HepG2 (cell line): ENCODE results near the gene COASY. TPM values are rescaled to one million over a fixed set of nuclear protein-coding genes. Genes with fewer than 3 reads are reported as not detected.

ENCODE experiments used
- ATAC-seq: fragments of 200-7000 bp; cut with Tn5 transposase; 3 replicates; pipeline ENCODE4 v1.9.1; 2020; ENCODE audit warnings: mild to moderate bottlenecking, moderate library complexity
- BruUV-seq: library from RNA; stranded (reverse); fragments of 400-500 nt; replicated peaks from 2 replicates; lab custom pipeline; 2021; lab: Mats Ljungman, UMichigan
- CTCF ChIA-PET: fragments of 300-600 bp; formaldehyde crosslinking; extraction: SDS; loops from one replicate; lab custom pipeline; 2021; ENCODE audit warnings: low total read pairs, inconsistent platforms, low intra/inter-chr PET ratio; lab: Yijun Ruan, JAX
- POLR2A ChIA-PET: fragments of 350-600 bp; sonication (Branson Sonifier 250); formaldehyde crosslinking; loops from one replicate; lab custom pipeline; 2020; ENCODE audit warnings: antibody characterized with exemption, inconsistent platforms; lab: Yijun Ruan, JAX
- DNase-seq: peaks from one replicate; pipeline ENCODE4 v3.0.0-alpha.2; 2015; ENCODE audit warnings: low spot score
- FAIRE-seq: peaks from 3 replicates; lab custom pipeline; 2011; peaks lifted over from hg19 to GRCh38; lab: Jason Lieb, UNC
- H2AFZ ChIP-seq: one replicate; pipeline ENCODE4 v1.6.1; 2011; ENCODE audit warnings: low read length, inconsistent platforms
- H3K27ac ChIP-seq: fragments of 300-600 bp; 3 replicates; pipeline ENCODE4 v1.8.0; 2011; ENCODE audit warnings: mixed run types, mild to moderate bottlenecking, mixed read lengths, low read length, inconsistent platforms; ENCODE audit not compliant: insufficient read depth; ENCODE audit errors: extremely low read length
- H3K27me3 ChIP-seq, 2 experiments: fragments of 200-600 bp in 1 of 2; 2 replicates in 1 of 2; 3 replicates in 1 of 2; pipeline versions ENCODE4 v1.6.0 to v1.8.0; 2011; ENCODE audit warnings: low read length in 2 of 2, mild to moderate bottlenecking in 2 of 2, moderate library complexity in 2 of 2, inconsistent platforms in 1 of 2; ENCODE audit not compliant: insufficient read depth in 2 of 2, control insufficient read depth in 1 of 2
- H3K36me3 ChIP-seq, 2 experiments: fragments of 200-600 bp in 1 of 2; replicated peaks in 1 of 2; 2 replicates in 1 of 2; 3 replicates in 1 of 2; pipeline versions ENCODE4 v1.5.1 to v1.8.0; 2011; ENCODE audit warnings: low read length in 2 of 2, inconsistent platforms in 1 of 2; ENCODE audit not compliant: insufficient read depth in 2 of 2, control insufficient read depth in 1 of 2
- H3K4me1 ChIP-seq: 2 replicates; pipeline ENCODE4 v1.5.1; 2012; ENCODE audit warnings: low read length, inconsistent platforms; ENCODE audit not compliant: insufficient read depth
- H3K4me2 ChIP-seq: 2 replicates; pipeline ENCODE4 v1.6.0; 2011; ENCODE audit warnings: low read depth, low read length, inconsistent platforms
- H3K4me3 ChIP-seq, 3 experiments: fragments of 200-600 bp in 1 of 3; sonication (generic), shearing (Covaris generic) in 1 of 3; replicated peaks in 1 of 3; 2 replicates each; pipeline ENCODE4 v1.5.1; 2011 to 2016; ENCODE audit warnings: low read length in 3 of 3, inconsistent platforms in 2 of 3, low read depth in 2 of 3, mild to moderate bottlenecking in 2 of 3, control low read depth in 1 of 3, mixed read lengths in 1 of 3; ENCODE audit not compliant: insufficient read depth in 1 of 3
- H3K79me2 ChIP-seq: one replicate; pipeline ENCODE4 v1.6.1; 2011; ENCODE audit warnings: low read length, inconsistent platforms; ENCODE audit not compliant: insufficient read depth
- H3K9ac ChIP-seq: 2 replicates; pipeline ENCODE4 v1.6.0; 2011; ENCODE audit warnings: mild to moderate bottlenecking, low read depth, low read length, inconsistent platforms; ENCODE audit not compliant: insufficient read depth
- H3K9me3 ChIP-seq: 2 replicates; pipeline ENCODE4 v1.5.1; 2012; ENCODE audit warnings: mild to moderate bottlenecking, low read length
- H4K20me1 ChIP-seq: 2 replicates; pipeline ENCODE4 v1.6.0; 2011; ENCODE audit warnings: inconsistent platforms, mild to moderate bottlenecking, low read length, moderate library complexity; ENCODE audit not compliant: insufficient read depth
- DR1 ChIP-seq: sonication (generic); formaldehyde crosslinking; IDR thresholded peaks from 2 replicates; pipeline ENCODE4 v1.8.0; 2021; ENCODE audit warnings: mild to moderate bottlenecking, missing genetic modification reagents, inconsistent platforms
- ELF4 ChIP-seq: sonication (generic); formaldehyde crosslinking; IDR thresholded peaks from 2 replicates; pipeline ENCODE4 v1.5.0; 2020; ENCODE audit warnings: missing genetic modification reagents, mild to moderate bottlenecking, moderate library complexity, borderline replicate concordance
- WGBS: methylation state at CpG from one replicate; pipeline ENCODE4 v1.1.6; 2017; ENCODE audit warnings: low lambda C conversion rate; 5-methylcytosine and 5-hydroxymethylcytosine counted together
- in situ Hi-C: cut with HindIII; loops from 2 replicates; pipeline ENCODE4 v1.10.0; 2017; ENCODE audit warnings: low pct_unique_long_range_greater_than_20kb; ENCODE audit not compliant: extremely low pct_ligation_motif_present
- intact Hi-C: fragments of 100-400 bp; cut with micrococcal nuclease; formaldehyde crosslinking; loops from one replicate; pipeline ENCODE4 v1.10.0; 2022; ENCODE audit not compliant: unreplicated experiment
- polyA plus RNA-seq, 8 experiments: library from polyadenylated mRNA; depleted of rRNA in 3 of 8; stranded (reverse) in 7 of 8; unstranded in 1 of 8; fragments of >200 nt; fragmentation: Illumina TruSeq in 4 of 8; extraction: Trizol in 4 of 8; gene quantifications; 2 replicates each; pipeline versions ENCODE4 v1.2.1 to v1.2.3, GENCODE V29; 2011 to 2016; ENCODE audit warnings: low read depth in 4 of 8, missing spikeins in 1 of 8, mixed read lengths in 1 of 8; ENCODE audit not compliant: insufficient read depth in 1 of 8
- total RNA-seq, 5 experiments: library from RNA; depleted of rRNA; stranded (reverse); fragments of >200 nt; fragmentation: Illumina TruSeq; extraction: Trizol; gene quantifications; 2 replicates each; pipeline ENCODE4 v1.2.3, GENCODE V29; 2016; ENCODE audit warnings: low read depth in 1 of 5
- TF ChIP-seq, protein P1 (sequence below): sonication (generic); formaldehyde crosslinking; IDR thresholded peaks from 2 replicates; pipeline ENCODE4 v1.4.0; 2020; ENCODE audit warnings: missing genetic modification reagents, low read depth, mild to moderate bottlenecking, borderline replicate concordance
- TF ChIP-seq, protein P2 (sequence below): sonication (generic); formaldehyde crosslinking; IDR thresholded peaks from 2 replicates; pipeline ENCODE4 v1.8.0; 2022; ENCODE audit warnings: low read depth, missing genetic modification reagents
- TF ChIP-seq, protein P3 (sequence below): sonication (generic); formaldehyde crosslinking; IDR thresholded peaks from 2 replicates; pipeline ENCODE4 v1.5.1; 2020; ENCODE audit warnings: missing genetic modification reagents, mild to moderate bottlenecking, borderline replicate concordance

COASY gene
- total and polyA plus RNA-seq, 2 of the 13 experiments (the other 11 are each of a cell fraction or from before 2014, with no cell fraction given): 90.7 to 125 TPM

DNA sequence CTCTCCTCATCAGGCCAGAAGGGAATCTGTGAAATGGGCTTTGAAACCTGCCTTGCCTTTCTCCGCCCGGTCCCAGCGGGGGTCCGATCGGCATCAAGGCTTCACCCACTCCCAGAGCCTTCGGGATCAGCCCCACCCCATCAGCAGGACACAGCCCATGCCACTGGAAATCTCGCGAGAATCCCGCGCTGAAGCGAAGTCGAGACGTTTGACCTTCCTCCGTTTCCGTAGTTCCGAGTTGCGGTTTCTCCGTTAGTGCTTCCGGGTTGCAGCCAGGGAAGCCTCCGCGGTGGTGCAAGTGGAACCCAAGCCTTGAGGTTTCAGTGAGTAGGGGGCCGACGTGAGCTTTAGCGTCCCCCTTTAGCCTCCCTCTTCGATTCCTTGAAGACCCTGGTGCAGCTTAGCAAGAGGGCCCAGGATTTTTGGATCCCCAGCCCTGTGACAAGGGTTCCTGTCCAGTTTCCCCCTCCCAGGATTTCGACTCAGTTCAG lies at the start of gene COASY (continued):
- TF ChIP-seq, protein P1, sequence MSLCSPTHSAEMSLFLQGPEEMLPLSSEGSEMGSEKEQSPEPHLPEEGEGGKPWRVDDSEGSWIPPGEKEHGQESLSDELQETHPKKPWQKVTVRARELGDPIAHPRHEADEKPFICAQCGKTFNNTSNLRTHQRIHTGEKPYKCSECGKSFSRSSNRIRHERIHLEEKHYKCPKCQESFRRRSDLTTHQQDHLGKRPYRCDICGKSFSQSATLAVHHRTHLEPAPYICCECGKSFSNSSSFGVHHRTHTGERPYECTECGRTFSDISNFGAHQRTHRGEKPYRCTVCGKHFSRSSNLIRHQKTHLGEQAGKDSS: 0 out of 2 replicates have a peak, but pooled peaks have one; percentile 16

DNA sequence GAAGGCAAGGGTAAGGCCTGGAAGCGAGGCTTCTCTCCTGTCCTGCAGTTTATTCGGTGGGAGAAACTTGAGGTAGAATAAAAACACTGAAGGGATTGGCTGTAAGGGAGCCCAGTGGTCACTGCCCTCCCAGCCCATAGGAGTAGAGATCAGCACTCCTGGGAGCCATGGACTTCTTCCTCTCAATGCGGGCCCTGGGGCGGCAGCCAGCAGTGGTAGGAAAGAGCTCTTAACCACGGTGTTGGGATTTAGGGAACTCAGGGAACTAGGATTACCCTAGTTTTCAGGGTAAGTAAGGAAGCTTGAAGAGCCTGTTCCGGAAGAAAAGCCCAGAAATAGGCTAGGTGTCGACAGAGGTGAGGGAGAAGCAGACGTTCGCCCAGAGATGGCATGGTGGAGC lies 49.7 kb upstream of the COASY start:
- H3K9me3 ChIP-seq: no peaks in the 10 kb centered on the region
- no peak overlapping the region for H3K9ac ChIP-seq
- no peak for DNase-seq
- H3K4me3 ChIP-seq: no peak overlapping the region
- H2AFZ ChIP-seq: no peak overlapping the region
- ChIA-PET POLR2A (no interaction called here), CTCF (no interaction called here)
- H3K4me1 ChIP-seq: peaks cover 11% of the 10 kb centered on the region
- TF ChIP-seq, protein P2, sequence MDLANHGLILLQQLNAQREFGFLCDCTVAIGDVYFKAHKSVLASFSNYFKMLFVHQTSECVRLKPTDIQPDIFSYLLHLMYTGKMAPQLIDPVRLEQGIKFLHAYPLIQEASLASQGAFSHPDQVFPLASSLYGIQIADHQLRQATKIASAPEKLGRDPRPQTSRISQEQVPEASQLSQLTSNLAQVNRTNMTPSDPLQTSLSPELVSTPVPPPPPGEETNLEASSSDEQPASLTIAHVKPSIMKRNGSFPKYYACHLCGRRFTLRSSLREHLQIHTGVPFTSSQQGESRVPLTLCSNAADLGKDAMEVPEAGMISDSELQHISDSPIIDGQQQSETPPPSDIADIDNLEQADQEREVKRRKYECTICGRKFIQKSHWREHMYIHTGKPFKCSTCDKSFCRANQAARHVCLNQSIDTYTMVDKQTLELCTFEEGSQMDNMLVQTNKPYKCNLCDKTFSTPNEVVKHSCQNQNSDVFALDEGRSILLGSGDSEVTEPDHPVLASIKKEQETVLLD (CRISPR knock-in tag): no peak
- no peak for TF ChIP-seq ELF4 (CRISPR knock-in tag)
- TF ChIP-seq DR1 (CRISPR knock-in tag): no peak
- TF ChIP-seq, protein P3, sequence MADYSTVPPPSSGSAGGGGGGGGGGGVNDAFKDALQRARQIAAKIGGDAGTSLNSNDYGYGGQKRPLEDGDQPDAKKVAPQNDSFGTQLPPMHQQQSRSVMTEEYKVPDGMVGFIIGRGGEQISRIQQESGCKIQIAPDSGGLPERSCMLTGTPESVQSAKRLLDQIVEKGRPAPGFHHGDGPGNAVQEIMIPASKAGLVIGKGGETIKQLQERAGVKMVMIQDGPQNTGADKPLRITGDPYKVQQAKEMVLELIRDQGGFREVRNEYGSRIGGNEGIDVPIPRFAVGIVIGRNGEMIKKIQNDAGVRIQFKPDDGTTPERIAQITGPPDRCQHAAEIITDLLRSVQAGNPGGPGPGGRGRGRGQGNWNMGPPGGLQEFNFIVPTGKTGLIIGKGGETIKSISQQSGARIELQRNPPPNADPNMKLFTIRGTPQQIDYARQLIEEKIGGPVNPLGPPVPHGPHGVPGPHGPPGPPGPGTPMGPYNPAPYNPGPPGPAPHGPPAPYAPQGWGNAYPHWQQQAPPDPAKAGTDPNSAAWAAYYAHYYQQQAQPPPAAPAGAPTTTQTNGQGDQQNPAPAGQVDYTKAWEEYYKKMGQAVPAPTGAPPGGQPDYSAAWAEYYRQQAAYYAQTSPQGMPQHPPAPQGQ (CRISPR knock-in tag): no peak
- BruUV-seq: no TSS peak
- no peak for FAIRE-seq
- intact Hi-C loops (no loop called here), in situ Hi-C loops (no loop called here)
- H3K27ac ChIP-seq: no peak overlapping the region
- 93% methylated on average over 9 of the region's 9 CpGs for WGBS
- H3K27me3 ChIP-seq: no peaks in the 10 kb centered on the region
- H4K20me1 ChIP-seq: no peaks in the 10 kb centered on the region
- H3K79me2 ChIP-seq: no peaks in the 10 kb centered on the region
- H3K4me2 ChIP-seq: no peak overlapping the region
- ATAC-seq: no peak
- peaks cover 38 to 53% of the 10 kb centered on the region in 2 experiments for H3K36me3 ChIP-seq
